ENCODE results near the gene MBOAT7.

DNA sequence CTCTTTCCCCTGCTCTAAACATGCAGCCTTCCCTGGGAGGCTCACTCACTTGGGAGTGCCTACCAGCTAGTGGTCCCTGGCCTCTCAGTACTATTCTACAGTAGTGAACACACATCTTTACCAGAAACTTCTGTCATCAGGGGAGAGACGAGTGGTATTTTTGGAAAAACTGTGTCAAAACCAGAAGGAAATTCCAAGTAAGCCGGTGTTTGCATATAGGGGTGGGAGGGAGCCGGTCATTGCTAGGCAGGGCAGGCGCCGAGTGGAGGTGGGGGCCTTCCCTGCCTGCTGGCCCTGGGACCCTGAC, 18.2 kb upstream of the MBOAT7 start:
- TF ChIP-seq EZH2 (IDR thresholded peaks at IDR 0.05; ENCODE audit: insufficient read depth, poor library complexity, severe bottlenecking) (no peak), EZH2phosphoT487 (IDR thresholded peaks at IDR 0.05; ENCODE audit: insufficient read depth, low read depth) (no peak)

Measured in GM23248 (cell line).